ENCODE data around the gene EQTN. TPM values are rescaled to one million over a fixed set of nuclear protein-coding genes. Genes with fewer than 3 reads are reported as not detected.
"Not testable (repeated sequence)": the region's sequence is repeated elsewhere in the genome, so short reads cannot be mapped to it uniquely, and the experiment has no call there.

Gene EQTN
- total RNA-seq, 4 donors from 2014 or later, result 0.97 TPM; not detected in 3

- TF ChIP-seq CTCF (IDR thresholded peaks at IDR 0.05), result peak in 1 of 2 donors; percentile 52
- TF ChIP-seq POLR2A (IDR thresholded peaks at IDR 0.05), result no peak
- Histone ChIP-seq H3K4me3 (no peak overlapping the region), H3K36me3 (no peaks in the 10 kb centered on the region), H3K27ac (no peak overlapping the region), H3K4me1 (no peaks in the 10 kb centered on the region), H3K9me3 (no peaks in the 10 kb centered on the region), H3K27me3 (no peaks in the 10 kb centered on the region)
- DNase-seq (ENCODE audit: low spot score in 2 of 2), result no peak
- 7% methylated on average over 2 of the region's 2 CpGs for WGBS
Measured at GRCh38 chr9:27247756-27248155, 49.2 kb downstream of the EQTN start.

- H3K27me3 ChIP-seq, result not testable (repeated sequence)
- 78% methylated on average over 11 of the region's 12 CpGs for WGBS
Measured at GRCh38 chr9:27239648-27240047, 57.3 kb downstream of the EQTN start.

More at GRCh38 chr9:27239648-27240047, 57.3 kb downstream of the EQTN start:
- not testable (repeated sequence) for H3K27ac ChIP-seq; H3K36me3 ChIP-seq; H3K4me1 ChIP-seq; DNase-seq (ENCODE audit: low spot score in 2 of 2); H3K4me3 ChIP-seq
- H3K9me3 ChIP-seq, result peaks cover 12% of the 10 kb centered on the region

Other genes with a start within 250 kb of the EQTN start
- gene TEK, start 187.9 kb downstream of the EQTN start, total RNA-seq, result 1 to 10 TPM; 2.0 to 7.1 (median 5.2) TPM
- gene IFNK, start 227.1 kb upstream of the EQTN start, total RNA-seq, result not detected
- 10 to 100 TPM in 2 of 4 donors, 1 to 10 TPM in 2; 8.2 to 21.5 (median 10.9) TPM for gene MOB3B, start 232.7 kb upstream of the EQTN start, total RNA-seq

Data from suprapubic skin (tissue), 4 donors.